DND-41 (cell line): ENCODE results near the gene LIN54.
"Not testable (repeated sequence)": the region's sequence is repeated elsewhere in the genome, so short reads cannot be mapped to it uniquely, and the experiment has no call there.

Experiments used
- ATAC-seq: fragments of 200-7000 bp; cut with Tn5 transposase; 3 replicates; pipeline ENCODE4 v1.9.1; 2021; ENCODE audit warnings: low read depth; ENCODE audit not compliant: insufficient read depth
- DNase-seq: peaks from one replicate; pipeline ENCODE4 v3.0.0-alpha.2; 2020
- H2AFZ ChIP-seq: 2 replicates; pipeline ENCODE4 v1.6.0; 2012; ENCODE audit warnings: low read depth, low read length
- H3K27ac ChIP-seq: 2 replicates; pipeline ENCODE4 v1.5.1; 2012; ENCODE audit warnings: low read length, inconsistent platforms
- H3K27me3 ChIP-seq: fragments of 200-600 bp; sonication (generic); 2 replicates; pipeline ENCODE4 v1.6.0; 2012; ENCODE audit warnings: low read length, mild to moderate bottlenecking, inconsistent platforms; ENCODE audit not compliant: insufficient read depth, poor library complexity
- H3K36me3 ChIP-seq: 2 replicates; pipeline ENCODE4 v1.5.1; 2012; ENCODE audit warnings: low read length, inconsistent platforms; ENCODE audit not compliant: insufficient read depth
- H3K4me1 ChIP-seq: 2 replicates; pipeline ENCODE4 v1.5.1; 2012; ENCODE audit warnings: mild to moderate bottlenecking, low read length; ENCODE audit not compliant: insufficient read depth
- H3K4me2 ChIP-seq: 2 replicates; pipeline ENCODE4 v1.6.0; 2012; ENCODE audit warnings: mild to moderate bottlenecking, moderate library complexity, low read length, inconsistent platforms; ENCODE audit not compliant: insufficient read depth
- H3K4me3 ChIP-seq, 2 experiments: fragments of 200-600 bp in 1 of 2; shearing (Covaris generic) in 1 of 2; 2 replicates each; pipeline ENCODE4 v1.5.1; 2012 to 2016; ENCODE audit warnings: inconsistent platforms in 2 of 2, low read length in 2 of 2, mild to moderate bottlenecking in 2 of 2, low read depth in 1 of 2, moderate library complexity in 1 of 2
- H3K79me2 ChIP-seq: 2 replicates; pipeline ENCODE4 v1.6.0; 2012; ENCODE audit warnings: low read length, inconsistent platforms; ENCODE audit not compliant: insufficient read depth
- H3K9ac ChIP-seq: 2 replicates; pipeline ENCODE4 v1.6.0; 2012; ENCODE audit warnings: low read depth, mild to moderate bottlenecking, inconsistent platforms, low read length, moderate library complexity
- H3K9me3 ChIP-seq: 2 replicates; pipeline ENCODE4 v1.5.1; 2012; ENCODE audit warnings: low read length, moderate library complexity, mild to moderate bottlenecking, inconsistent platforms; ENCODE audit not compliant: insufficient read depth, severe bottlenecking
- H4K20me1 ChIP-seq: 2 replicates; pipeline ENCODE4 v1.6.0; 2012; ENCODE audit warnings: low read length; ENCODE audit not compliant: insufficient read depth
- EZH2 ChIP-seq: IDR thresholded peaks from 3 replicates; pipeline ENCODE4 v1.6.1; 2012; ENCODE audit warnings: borderline replicate concordance, low read depth, mild to moderate bottlenecking, moderate library complexity, low read length, inconsistent platforms; ENCODE audit not compliant: severe bottlenecking
- TF ChIP-seq, protein P1 (sequence below): IDR thresholded peaks from 2 replicates; pipeline ENCODE4 v1.5.1; 2012; ENCODE audit warnings: borderline replicate concordance, low read length, moderate library complexity, mild to moderate bottlenecking; ENCODE audit not compliant: poor library complexity, severe bottlenecking; ENCODE audit errors: extremely low read depth

LIN54 gene

DNA sequence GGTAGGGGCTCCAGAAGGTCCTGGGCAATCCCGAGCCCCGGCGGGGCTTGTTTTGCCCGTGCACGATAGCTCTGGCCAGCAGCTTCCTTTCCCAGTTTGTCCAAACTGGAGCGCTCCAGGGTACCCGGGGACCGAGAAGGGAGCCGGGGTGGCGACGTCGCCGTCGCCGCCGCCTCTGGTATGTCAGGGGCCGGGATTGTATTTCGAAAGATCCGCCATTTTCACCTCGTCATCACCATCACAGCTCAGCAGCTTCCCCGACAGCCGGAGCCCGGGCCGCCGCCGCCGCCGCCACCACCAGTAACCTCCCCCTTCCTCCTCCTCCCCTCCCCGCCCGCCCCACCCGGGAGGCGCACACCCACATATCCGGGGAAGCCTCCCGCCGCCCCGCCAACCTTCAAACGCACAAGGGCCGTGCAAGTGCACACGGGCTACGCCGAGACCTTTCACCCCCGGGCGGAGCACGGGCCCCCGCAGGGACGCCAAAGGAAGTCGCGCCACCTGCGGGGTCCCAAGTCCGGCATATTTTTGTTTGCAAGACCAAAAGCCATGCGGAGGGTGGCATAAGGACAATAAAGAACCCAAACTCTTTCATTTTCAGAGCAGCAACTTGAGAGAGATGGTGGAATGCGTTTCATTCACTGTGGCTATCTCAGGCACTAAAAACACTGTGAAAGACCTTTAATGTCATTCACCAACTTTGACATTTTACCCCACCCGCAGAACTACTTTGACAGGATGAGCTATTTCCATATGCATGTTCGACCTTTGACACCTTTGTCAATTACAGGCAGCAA lies at the start of gene LIN54:
LIN54 (minus strand) TSS at position 302 of the 797 bp plus-strand sequence. CDS start 25,979 bp downstream, outside the sequence.
- peaks cover 43% of the 10 kb centered on the region for H3K4me1 ChIP-seq
- peak within 1 kb of the TSS; percentile 85 to 97 for H3K4me3 ChIP-seq
- peak; percentile 89 for DNase-seq
- peak within 1 kb of the TSS; percentile 78 for H3K4me2 ChIP-seq
- peaks cover 11% of the 10 kb centered on the region; the same call in 1 of the 2 replicates for H4K20me1 ChIP-seq
- peak within 1 kb of the TSS; percentile 98 for H3K9ac ChIP-seq
- no peaks in the 10 kb centered on the region for H3K9me3 ChIP-seq
- peaks cover 68% of the 10 kb centered on the region for H3K79me2 ChIP-seq
- TF ChIP-seq EZH2 = no peak
- TF ChIP-seq, protein P1, sequence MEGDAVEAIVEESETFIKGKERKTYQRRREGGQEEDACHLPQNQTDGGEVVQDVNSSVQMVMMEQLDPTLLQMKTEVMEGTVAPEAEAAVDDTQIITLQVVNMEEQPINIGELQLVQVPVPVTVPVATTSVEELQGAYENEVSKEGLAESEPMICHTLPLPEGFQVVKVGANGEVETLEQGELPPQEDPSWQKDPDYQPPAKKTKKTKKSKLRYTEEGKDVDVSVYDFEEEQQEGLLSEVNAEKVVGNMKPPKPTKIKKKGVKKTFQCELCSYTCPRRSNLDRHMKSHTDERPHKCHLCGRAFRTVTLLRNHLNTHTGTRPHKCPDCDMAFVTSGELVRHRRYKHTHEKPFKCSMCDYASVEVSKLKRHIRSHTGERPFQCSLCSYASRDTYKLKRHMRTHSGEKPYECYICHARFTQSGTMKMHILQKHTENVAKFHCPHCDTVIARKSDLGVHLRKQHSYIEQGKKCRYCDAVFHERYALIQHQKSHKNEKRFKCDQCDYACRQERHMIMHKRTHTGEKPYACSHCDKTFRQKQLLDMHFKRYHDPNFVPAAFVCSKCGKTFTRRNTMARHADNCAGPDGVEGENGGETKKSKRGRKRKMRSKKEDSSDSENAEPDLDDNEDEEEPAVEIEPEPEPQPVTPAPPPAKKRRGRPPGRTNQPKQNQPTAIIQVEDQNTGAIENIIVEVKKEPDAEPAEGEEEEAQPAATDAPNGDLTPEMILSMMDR = no peak
- peak within 1 kb of the TSS; percentile 96 for H3K27ac ChIP-seq
- H3K27me3 ChIP-seq = no peaks in the 10 kb centered on the region
- peak within 1 kb of the TSS; percentile 90 for H2AFZ ChIP-seq
- H3K36me3 ChIP-seq = no peaks in the 10 kb centered on the region; the same call in 1 of the 2 replicates
- peak; percentile 66 for ATAC-seq

- Histone ChIP-seq H3K4me3 (no peak overlapping the region), H3K4me2 (no peak overlapping the region), H3K27me3 (no peaks in the 10 kb centered on the region), H3K36me3 (peaks cover 57% of the 10 kb centered on the region), H3K4me1 (no peaks in the 10 kb centered on the region), H4K20me1 (no peaks in the 10 kb centered on the region), H3K27ac (no peak overlapping the region), H3K9me3 (no peaks in the 10 kb centered on the region), H3K79me2 (no peaks in the 10 kb centered on the region), H3K9ac (no peak overlapping the region), H2AFZ (no peak overlapping the region)
- no peak for DNase-seq
- no peak for ATAC-seq
- TF ChIP-seq, protein P1 = peak; percentile 49
- TF ChIP-seq EZH2 = no peak
Observed at GRCh38 chr4:83054928-83055327, 44.3 kb upstream of the LIN54 start.

DNA sequence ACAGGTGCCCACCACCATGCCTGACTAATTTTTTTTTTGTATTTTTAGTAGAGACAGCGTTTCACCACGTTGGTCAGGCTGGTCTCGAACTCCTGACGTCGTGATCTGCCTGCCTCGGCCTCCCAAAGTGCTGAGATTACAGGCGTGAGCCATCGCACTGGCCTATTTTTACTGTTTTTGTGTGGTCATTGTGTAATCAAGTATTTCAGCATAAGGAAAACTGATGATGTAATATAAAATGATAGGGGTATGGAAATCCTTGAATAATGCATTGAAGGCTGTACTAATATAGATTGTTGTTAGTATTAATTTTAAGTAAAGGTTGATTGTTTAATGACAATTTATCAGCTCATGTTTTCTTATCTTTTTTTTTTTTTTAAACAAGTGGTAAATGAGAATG lies 38.2 kb upstream of the LIN54 start:
- not testable (repeated sequence) for DNase-seq, H4K20me1 ChIP-seq, ATAC-seq

GRCh38 chr4:83046693-83047473 lies 36.3 kb upstream of the LIN54 start:
- peaks cover 36% of the 10 kb centered on the region for H3K36me3 ChIP-seq

More for the DNA sequence above, 38.2 kb upstream of the LIN54 start:
- not testable (repeated sequence) for H3K27ac ChIP-seq, H3K27me3 ChIP-seq, H2AFZ ChIP-seq, H3K9me3 ChIP-seq, H3K4me1 ChIP-seq, H3K9ac ChIP-seq, H3K4me2 ChIP-seq, H3K4me3 ChIP-seq
- peaks cover 53% of the 10 kb centered on the region for H3K36me3 ChIP-seq
- H3K79me2 ChIP-seq = peaks cover 21% of the 10 kb centered on the region; the same call in 1 of the 2 replicates

More at GRCh38 chr4:83046693-83047473, 36.3 kb upstream of the LIN54 start:
- DNase-seq (no peak), ATAC-seq (no peak)
- TF ChIP-seq, protein P1 = no peak
- TF ChIP-seq EZH2 = no peak
- H3K4me1 ChIP-seq = no peaks in the 10 kb centered on the region
- H3K27ac ChIP-seq = no peak overlapping the region
- H3K9ac ChIP-seq = no peak overlapping the region
- peaks cover 38% of the 10 kb centered on the region for H3K79me2 ChIP-seq
- H3K27me3 ChIP-seq = no peaks in the 10 kb centered on the region
- H4K20me1 ChIP-seq = no peaks in the 10 kb centered on the region
- no peak overlapping the region for H2AFZ ChIP-seq
- H3K4me2 ChIP-seq = no peak overlapping the region
- no peak overlapping the region for H3K4me3 ChIP-seq
- no peaks in the 10 kb centered on the region for H3K9me3 ChIP-seq
